Tibial nerve (tissue), 3 donors: ENCODE data around the gene SLC39A11.

Source experiments
- CTCF ChIP-seq, 5 experiments: fragments of 200-600 bp in 3 of 5; fragments of 450-650 bp in 2 of 5; sonication (generic) in 3 of 5; IDR thresholded peaks; one replicate each; pipeline ENCODE4 v1.5.1; 2016 to 2019; ENCODE audit warnings: antibody characterized with exemption in 5 of 5, mild to moderate bottlenecking in 3 of 5, moderate library complexity in 2 of 5
- POLR2A ChIP-seq, 2 donors: fragments of 450-650 bp; IDR thresholded peaks; one replicate each; pipeline ENCODE4 v1.6.1; 2017; ENCODE audit warnings: antibody characterized with exemption in 2 of 2, mild to moderate bottlenecking in 2 of 2, moderate library complexity in 2 of 2

GRCh38 chr17:73090396-73091202 lies 1.9 kb downstream of the SLC39A11 start:
- TF ChIP-seq CTCF (IDR thresholded peaks at IDR 0.05) (no peak), POLR2A (IDR thresholded peaks at IDR 0.05) (no peak)
